Measurements from ENCODE around the gene ELL2. TPM values are rescaled to one million over a fixed set of nuclear protein-coding genes. Genes with fewer than 3 reads are reported as not detected.

The ELL2 gene
- polyA plus RNA-seq, 1 of the 3 experiments (the other 2 are of a cell fraction) = 18.4 TPM

GRCh38 chr5:95858661-95859595, 102.7 kb downstream of the ELL2 start:
- Histone ChIP-seq H4K20me1 (ENCODE audit: insufficient read depth) (no peaks in the 10 kb centered on the region), H3K79me2 (ENCODE audit: insufficient read depth) (no peaks in the 10 kb centered on the region), H3K27ac (ENCODE audit: low read depth in 2 of 2, low read length in 1 of 2) (peak overlapping the region; percentile 71 to 95), H3K9me3 (no peaks in the 10 kb centered on the region), H3K9ac (peak overlapping the region; percentile 69), H3F3A (replicated peaks; ENCODE audit: insufficient read depth) (peaks cover 49% of the 10 kb centered on the region), H3K4me2 (peak overlapping the region; percentile 75), H3K4me1 (ENCODE audit: control insufficient read depth in 1 of 2, insufficient read depth in 2 of 2, low read depth in 1 of 2, low read length in 1 of 2) (peaks cover 2 to 35% of the 10 kb centered on the region in 2 experiments; a peak in 3 of 4 replicates), H3K9me2 (no peaks in the 10 kb centered on the region), H3K27me3 (ENCODE audit: insufficient read depth) (no peaks in the 10 kb centered on the region), H3K4me3 (ENCODE audit: low read depth in 2 of 2, low read length in 1 of 2) (peak overlapping the region; percentile 36 to 45), H2AFZ (ENCODE audit: low read depth) (peak overlapping the region; percentile 48), H3K36me3 (replicated peaks in 1 of 2; ENCODE audit: control insufficient read depth in 1 of 2, insufficient read depth in 2 of 2, low read length in 1 of 2) (no peaks in the 10 kb centered on the region)
- WGBS (ENCODE audit: low lambda C conversion rate) = 3% methylated on average over 24 of the region's 28 CpGs
- DNase-seq = peak; percentile 93
- CTCF ChIA-PET = interaction anchor here (0.6 to 15.2 kb wide), 32 partner anchors 9 to 740 kb away, joined by 3 to 170 read pairs (median 4); no protein-coding TSS in a partner anchor
- POLR2A ChIA-PET = no interaction called here
- TF ChIP-seq FOSL2 (IDR thresholded peaks at IDR 0.05; ENCODE audit: borderline replicate concordance, low read depth) (peak; percentile 78; the same call in 1 of the 2 replicates), REST (IDR thresholded peaks at IDR 0.05; ENCODE audit: low read depth, low read length) (no peak; the same call in 1 of the 2 replicates), RCOR1 (IDR thresholded peaks at IDR 0.05; ENCODE audit: low read length) (no peak), RXRA (IDR thresholded peaks at IDR 0.05; ENCODE audit: borderline replicate concordance, low read depth) (peak; percentile 55; the same call in 1 of the 2 replicates), CTCF (IDR thresholded peaks at IDR 0.05) (peak; percentile 98), USF1 (IDR thresholded peaks at IDR 0.05; ENCODE audit: borderline replicate concordance, low read depth) (no peak), IRF3 (IDR thresholded peaks at IDR 0.05; ENCODE audit: low read depth, low read length) (no peak), SMC3 (IDR thresholded peaks at IDR 0.05; ENCODE audit: low read depth, low read length) (peak; percentile 95), GABPA (IDR thresholded peaks at IDR 0.05; ENCODE audit: low read depth) (no peak), JUND (IDR thresholded peaks at IDR 0.05) (peak; percentile 55; the same call in 1 of the 2 replicates), MAX (IDR thresholded peaks at IDR 0.05; ENCODE audit: low read depth) (peak; percentile 61), MXI1 (IDR thresholded peaks at IDR 0.05; ENCODE audit: low read depth, low read length) (peak; percentile 44; the same call in 1 of the 2 replicates), SIN3A (IDR thresholded peaks at IDR 0.05; ENCODE audit: borderline replicate concordance, low read depth, low read length) (peak; percentile 77; the same call in 1 of the 2 replicates), USF2 (IDR thresholded peaks at IDR 0.05; ENCODE audit: borderline replicate concordance, low read depth, low read length) (no peak), EP300 (IDR thresholded peaks at IDR 0.05; ENCODE audit: borderline replicate concordance in 1 of 2, low read depth in 1 of 2, low read length in 1 of 2) (peak in 1 of 2 experiments; percentile 80; a peak in 1 of 4 replicates), GATA2 (CRISPR knock-in tag; IDR thresholded peaks at IDR 0.05) (no peak; the same call in 1 of the 2 replicates), NFIC (IDR thresholded peaks at IDR 0.05; ENCODE audit: borderline replicate concordance) (peak; percentile 59; the same call in 1 of the 2 replicates), TCF12 (IDR thresholded peaks at IDR 0.05) (peak; percentile 81), YY1 (IDR thresholded peaks at IDR 0.05; ENCODE audit: low read depth) (peak; percentile 29; the same call in 1 of the 2 replicates), NRF1 (IDR thresholded peaks at IDR 0.05; ENCODE audit: low read depth, low read length) (no peak), RAD21 (IDR thresholded peaks at IDR 0.05; ENCODE audit: low read length) (peak; percentile 97)

Data from SK-N-SH (cell line).